HG03520 (cell line): ENCODE data around the gene PPEF1.
"Not testable (repeated sequence)": the region's sequence is repeated elsewhere in the genome, so short reads cannot be mapped to it uniquely, and the experiment has no call there.

Experiments used
- ATAC-seq: cut with Tn5 transposase; IDR thresholded peaks from one replicate; pipeline ENCODE4 v1.9.1; 2021; ENCODE audit warnings: mild to moderate bottlenecking, moderate library complexity; ENCODE audit not compliant: unreplicated experiment

Gene PPEF1

GRCh38 chrX:18701621-18702361 lies 5.7 kb upstream of the PPEF1 start:
- ATAC-seq, result no peak

GRCh38 chrX:18702362-18703195 lies 4.9 kb upstream of the PPEF1 start:
- no peak for ATAC-seq

- ATAC-seq, result no peak
Measured at GRCh38 chrX:18709833-18710232, 2.4 kb downstream of the PPEF1 start.

- ATAC-seq, result no peak
Measured at GRCh38 chrX:18714910-18715309, 7.5 kb downstream of the PPEF1 start.

GRCh38 chrX:18719852-18720251 lies 12.4 kb downstream of the PPEF1 start:
- no peak for ATAC-seq

GRCh38 chrX:18721683-18722499 lies 14.4 kb downstream of the PPEF1 start:
- no peak for ATAC-seq

GRCh38 chrX:18722500-18723071 lies 15.1 kb downstream of the PPEF1 start:
- ATAC-seq, result no peak

GRCh38 chrX:18725310-18725943 lies 18.0 kb downstream of the PPEF1 start:
- ATAC-seq, result no peak

- ATAC-seq, result no peak
Measured at GRCh38 chrX:18733287-18733686, 25.8 kb downstream of the PPEF1 start.

- not testable (repeated sequence) for ATAC-seq
Measured at GRCh38 chrX:18739609-18740008, 32.2 kb downstream of the PPEF1 start.

- no peak for ATAC-seq
Measured at GRCh38 chrX:18748499-18748898, 41.1 kb downstream of the PPEF1 start.

GRCh38 chrX:18753631-18754030 lies 46.2 kb downstream of the PPEF1 start:
- no peak for ATAC-seq

GRCh38 chrX:18755651-18756050 lies 48.2 kb downstream of the PPEF1 start:
- no peak for ATAC-seq

GRCh38 chrX:18757956-18758932 lies 50.8 kb downstream of the PPEF1 start:
- ATAC-seq, result no peak

- ATAC-seq, result no peak
Measured at GRCh38 chrX:18761750-18762149, 54.3 kb downstream of the PPEF1 start.

GRCh38 chrX:18763106-18763505 lies 55.7 kb downstream of the PPEF1 start:
- not testable (repeated sequence) for ATAC-seq

- no peak for ATAC-seq
Measured at GRCh38 chrX:18769364-18769763, 61.9 kb downstream of the PPEF1 start.

- no peak for ATAC-seq
Measured at GRCh38 chrX:18769812-18770573, 62.5 kb downstream of the PPEF1 start.

- ATAC-seq, result no peak
Measured at GRCh38 chrX:18789916-18790315, 82.5 kb downstream of the PPEF1 start.
